Calu3 (cell line): ENCODE measurements around the gene OR1M1. TPM values are rescaled to one million over a fixed set of nuclear protein-coding genes. Genes with fewer than 3 reads are reported as not detected.

Experiments used
- BruUV-seq: library from RNA; stranded (reverse); fragments of 400-500 nt; replicated peaks from 2 replicates; lab custom pipeline; 2021; lab: Mats Ljungman, UMichigan
- CTCF ChIA-PET: fragments of 300-600 bp; sonication (Branson Sonifier 250); formaldehyde crosslinking; loops from one replicate; lab custom pipeline; 2022; ENCODE audit warnings: antibody characterized with exemption; lab: Charles Lee
- DNase-seq: peaks from one replicate; pipeline ENCODE4 v3.0.0; 2022
- H3K27ac Mint-ChIP-seq: one replicate; pipeline ENCODE4 v1.8.0; 2022; ENCODE audit warnings: mixed read lengths; ENCODE audit not compliant: unreplicated experiment
- H3K27me3 Mint-ChIP-seq: one replicate; pipeline ENCODE4 v1.8.0; 2022; ENCODE audit warnings: mixed read lengths; ENCODE audit not compliant: unreplicated experiment
- H3K36me3 Mint-ChIP-seq: one replicate; pipeline ENCODE4 v1.8.0; 2022; ENCODE audit warnings: mild to moderate bottlenecking, moderate library complexity, mixed read lengths; ENCODE audit not compliant: insufficient read depth, unreplicated experiment
- H3K4me1 Mint-ChIP-seq: one replicate; pipeline ENCODE4 v1.8.0; 2022; ENCODE audit warnings: mild to moderate bottlenecking, low read depth, mixed read lengths; ENCODE audit not compliant: unreplicated experiment
- H3K4me3 Mint-ChIP-seq: one replicate; pipeline ENCODE4 v1.8.0; 2022; ENCODE audit warnings: mild to moderate bottlenecking, low read depth, moderate library complexity, mixed read lengths; ENCODE audit not compliant: unreplicated experiment
- H3K9me3 Mint-ChIP-seq: one replicate; pipeline ENCODE4 v1.8.0; 2022; ENCODE audit warnings: low read depth, mixed read lengths; ENCODE audit not compliant: unreplicated experiment
- intact Hi-C: fragments of 100-400 bp; cut with micrococcal nuclease; formaldehyde crosslinking; loops from one replicate; pipeline ENCODE4 v1.10.0; 2022; ENCODE audit not compliant: unreplicated experiment
- total RNA-seq: library from RNA; stranded (reverse); gene quantifications from 2 replicates; pipeline ENCODE4 v1.2.3, GENCODE V29; 2022
- TF ChIP-seq, protein P1 (sequence below): fragments of 200-600 bp; IDR thresholded peaks from one replicate; pipeline ENCODE4 v1.8.0; 2022; ENCODE audit warnings: antibody characterized with exemption; ENCODE audit not compliant: unreplicated experiment

The OR1M1 gene
- total RNA-seq, 1 experiment from 2014 or later: not detected

DNA sequence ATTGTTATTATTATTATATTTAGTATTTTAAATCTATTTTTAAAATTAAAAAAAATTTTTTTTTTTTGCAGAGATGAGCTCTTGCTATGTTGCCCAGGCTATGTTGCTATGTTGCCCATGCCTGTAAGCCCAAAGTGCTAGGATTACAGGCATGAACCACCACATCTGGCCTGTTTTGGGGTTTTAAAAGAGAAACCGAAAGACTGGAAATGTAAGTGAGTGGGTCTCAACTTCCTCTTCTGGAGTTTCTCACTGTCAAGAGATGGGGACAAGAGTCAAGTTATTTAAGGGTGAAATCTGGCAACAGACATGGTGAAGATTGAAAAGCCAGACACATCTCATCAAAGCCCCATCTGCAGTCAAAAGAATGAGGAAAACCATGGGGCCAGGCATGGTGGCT is 44.1 kb downstream of the OR1M1 start:
- Mint-ChIP-seq H3K4me3 (no peak overlapping the region), H3K4me1 (no peaks in the 10 kb centered on the region), H3K9me3 (peaks cover 12% of the 10 kb centered on the region), H3K27ac (no peak overlapping the region), H3K36me3 (no peaks in the 10 kb centered on the region), H3K27me3 (no peaks in the 10 kb centered on the region)
- BruUV-seq: no TSS peak
- CTCF ChIA-PET: no interaction called here
- TF ChIP-seq, protein P1, sequence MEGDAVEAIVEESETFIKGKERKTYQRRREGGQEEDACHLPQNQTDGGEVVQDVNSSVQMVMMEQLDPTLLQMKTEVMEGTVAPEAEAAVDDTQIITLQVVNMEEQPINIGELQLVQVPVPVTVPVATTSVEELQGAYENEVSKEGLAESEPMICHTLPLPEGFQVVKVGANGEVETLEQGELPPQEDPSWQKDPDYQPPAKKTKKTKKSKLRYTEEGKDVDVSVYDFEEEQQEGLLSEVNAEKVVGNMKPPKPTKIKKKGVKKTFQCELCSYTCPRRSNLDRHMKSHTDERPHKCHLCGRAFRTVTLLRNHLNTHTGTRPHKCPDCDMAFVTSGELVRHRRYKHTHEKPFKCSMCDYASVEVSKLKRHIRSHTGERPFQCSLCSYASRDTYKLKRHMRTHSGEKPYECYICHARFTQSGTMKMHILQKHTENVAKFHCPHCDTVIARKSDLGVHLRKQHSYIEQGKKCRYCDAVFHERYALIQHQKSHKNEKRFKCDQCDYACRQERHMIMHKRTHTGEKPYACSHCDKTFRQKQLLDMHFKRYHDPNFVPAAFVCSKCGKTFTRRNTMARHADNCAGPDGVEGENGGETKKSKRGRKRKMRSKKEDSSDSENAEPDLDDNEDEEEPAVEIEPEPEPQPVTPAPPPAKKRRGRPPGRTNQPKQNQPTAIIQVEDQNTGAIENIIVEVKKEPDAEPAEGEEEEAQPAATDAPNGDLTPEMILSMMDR: no peak
- intact Hi-C loops: no loop called here
- DNase-seq: no peak

DNA sequence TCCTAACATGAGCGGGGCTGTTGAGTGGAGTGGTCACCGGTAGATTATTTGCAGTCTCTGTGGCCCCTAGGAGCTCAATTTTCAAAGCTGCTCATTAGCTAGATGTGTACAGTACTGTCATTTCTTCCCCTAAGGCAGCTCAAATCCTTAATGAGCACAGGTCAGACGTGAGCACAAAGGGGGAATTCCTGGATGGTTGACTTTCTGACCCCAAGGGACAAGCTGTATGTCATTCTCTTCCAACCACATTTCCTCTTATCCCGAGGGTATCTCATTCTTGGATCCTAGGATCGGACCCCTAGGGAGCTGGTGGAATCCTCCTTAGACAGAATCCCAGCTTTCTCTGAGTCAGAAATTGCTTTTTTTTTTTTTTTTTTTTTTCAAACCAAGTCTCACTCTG is 45.6 kb downstream of the OR1M1 start:
- TF ChIP-seq, protein P1: no peak
- no peak overlapping the region for H3K4me3 Mint-ChIP-seq
- CTCF ChIA-PET: no interaction called here
- H3K4me1 Mint-ChIP-seq: no peaks in the 10 kb centered on the region
- peaks cover 4% of the 10 kb centered on the region for H3K9me3 Mint-ChIP-seq
- H3K27ac Mint-ChIP-seq: no peak overlapping the region
- H3K36me3 Mint-ChIP-seq: no peaks in the 10 kb centered on the region
- BruUV-seq: no TSS peak
- no peak for DNase-seq
- intact Hi-C loops: no loop called here
- H3K27me3 Mint-ChIP-seq: no peaks in the 10 kb centered on the region

DNA sequence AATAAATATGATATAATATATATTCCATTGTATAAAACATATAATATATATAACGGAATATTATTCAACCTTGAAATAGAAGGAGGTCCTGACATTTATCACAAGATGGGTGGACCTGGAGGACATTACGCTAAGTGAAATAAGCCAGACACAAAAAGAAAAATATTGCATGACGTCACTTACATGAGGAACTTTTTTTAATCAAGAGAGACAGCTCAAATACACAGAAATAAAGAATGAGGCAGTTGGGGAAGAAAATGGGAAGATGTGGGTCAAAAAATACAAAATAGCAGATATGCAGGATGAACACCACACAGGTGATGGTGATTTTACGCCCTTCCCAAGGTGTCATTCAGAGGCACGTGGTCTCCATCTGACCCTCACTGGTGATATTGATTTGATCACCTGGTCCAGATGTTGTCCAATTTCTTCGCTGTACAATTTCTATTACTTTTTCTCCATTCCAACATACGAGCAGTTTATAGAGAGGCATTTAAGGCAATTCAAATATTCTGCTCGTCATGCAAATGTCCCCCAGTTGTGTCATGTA is 52.8 kb downstream of the OR1M1 start:
- TF ChIP-seq, protein P1: no peak
- Mint-ChIP-seq H3K27me3 (no peaks in the 10 kb centered on the region), H3K36me3 (peaks cover 28% of the 10 kb centered on the region), H3K4me3 (peak overlapping the region; percentile 98), H3K4me1 (no peaks in the 10 kb centered on the region), H3K27ac (peak overlapping the region; percentile 97), H3K9me3 (peaks cover 3% of the 10 kb centered on the region)
- intact Hi-C loops: loop anchor here (10.0 kb wide), 1 partner anchor 445 kb away; the partner anchor contains the start of gene ZNF121
- CTCF ChIA-PET: no interaction called here
- no peak for DNase-seq
- TSS peak; percentile 71 for BruUV-seq

DNA sequence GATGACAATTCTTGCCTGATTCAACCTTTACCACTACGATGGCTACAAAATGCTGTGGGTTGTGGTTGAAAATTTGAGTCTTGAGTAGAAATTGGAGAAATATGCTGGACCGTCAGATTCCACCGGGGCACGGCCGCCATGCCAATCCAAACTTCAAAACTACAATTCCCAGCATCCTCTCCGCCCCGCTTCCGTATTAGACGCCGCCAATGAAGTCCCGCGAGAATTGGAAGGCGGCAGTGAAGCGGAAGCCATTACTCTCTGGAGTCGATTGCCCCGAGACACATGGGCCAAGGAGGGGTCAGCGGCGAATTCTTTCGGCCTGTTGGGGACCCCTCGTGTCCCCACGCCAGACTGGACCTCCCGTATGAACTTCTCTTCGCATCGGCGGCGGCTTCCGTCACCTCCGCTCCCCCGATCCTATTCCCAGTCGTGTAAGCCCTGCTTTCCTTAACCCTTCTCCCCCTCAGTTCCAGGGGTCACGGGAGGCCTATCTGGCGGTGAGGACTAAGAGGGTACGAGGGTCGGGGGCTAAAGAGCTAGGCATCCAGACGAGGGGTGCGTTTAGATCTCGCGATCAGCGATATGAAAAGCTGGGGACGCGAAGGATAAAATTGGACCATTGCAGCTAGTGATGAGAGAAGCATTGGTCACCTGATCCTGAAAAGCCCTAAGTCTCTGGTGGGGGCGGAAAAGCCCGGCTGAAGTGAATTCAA is 53.5 kb downstream of the OR1M1 start, which contains the start of gene ZNF317:
Gene ZNF317 (plus strand): TSS at position 239 of the 716 bp plus-strand sequence. CDS start 15,620 bp downstream, outside the sequence.
- Mint-ChIP-seq H3K4me3 (peak within 1 kb of the TSS; percentile 98), H3K9me3 (peaks cover 3% of the 10 kb centered on the region), H3K4me1 (no peaks in the 10 kb centered on the region), H3K36me3 (peaks cover 28% of the 10 kb centered on the region), H3K27me3 (no peaks in the 10 kb centered on the region), H3K27ac (peak within 1 kb of the TSS; percentile 97)
- no TSS peak for BruUV-seq
- peak; percentile 81 for DNase-seq
- TF ChIP-seq, protein P1: no peak
- CTCF ChIA-PET: no interaction called here
- intact Hi-C loops: loop anchor here (10.0 kb wide), 1 partner anchor 444 kb away; the partner anchor contains the start of gene ZNF121
